ENCODE results near the gene CSTPP1. TPM values are rescaled to one million over a fixed set of nuclear protein-coding genes. Genes with fewer than 3 reads are reported as not detected.

CSTPP1 gene
- total and polyA plus RNA-seq, 2 donors (not counting 1 experiment from before 2014, with no cell fraction given): 11.5 to 29.0 TPM

DNA sequence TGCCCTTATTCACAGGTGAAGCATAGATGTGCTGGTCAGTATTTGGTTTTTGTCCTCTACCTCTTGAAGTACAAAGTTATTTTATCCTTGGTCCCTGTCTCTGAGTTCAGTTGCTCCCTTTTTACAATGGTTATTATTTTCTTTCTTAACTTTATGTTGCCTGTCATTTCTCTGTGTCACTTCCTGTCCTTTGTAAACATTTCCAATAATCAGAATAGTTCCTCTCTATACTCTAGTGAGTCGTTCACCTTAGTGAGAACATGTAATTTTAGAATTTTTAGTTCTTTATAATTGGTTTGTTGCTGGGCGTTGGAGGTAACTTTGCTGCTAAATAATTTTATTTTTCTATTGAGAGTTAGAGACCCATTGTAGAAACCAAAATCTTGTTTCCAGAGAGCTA, 16.0 kb downstream of the CSTPP1 start:
- no peaks in the 10 kb centered on the region for H3K9me3 ChIP-seq (ENCODE audit: control extremely low read depth in 1 of 3, control insufficient read depth in 2 of 3, insufficient read depth in 1 of 3, low read length in 2 of 3)
- H3K9ac ChIP-seq (ENCODE audit: low read length): no peak overlapping the region
- H2AFZ ChIP-seq (ENCODE audit: insufficient read depth, low read depth, low read length, poor library complexity, severe bottlenecking): no peak overlapping the region
- no peaks in the 10 kb centered on the region for H3K27me3 Mint-ChIP-seq
- intact Hi-C loops (cut with micrococcal nuclease): no loop called here
- ATAC-seq (ENCODE audit: low read depth) (no peak), DNase-seq (no peak)
- POLR2A ChIA-PET: no interaction called here
- H3K4me2 ChIP-seq (replicated peaks; ENCODE audit: low read depth, low read length, poor library complexity, severe bottlenecking): no peak overlapping the region
- peaks cover 0 to 2% of the 10 kb centered on the region in 2 experiments for H3K36me3 ChIP-seq (replicated peaks in 1 of 2; ENCODE audit: control extremely low read depth in 1 of 2, control insufficient read depth in 1 of 2, extremely low read depth in 1 of 2, insufficient read depth in 2 of 2, low read length in 1 of 2)
- no peaks in the 10 kb centered on the region for H3K4me1 ChIP-seq (ENCODE audit: control insufficient read depth in 2 of 2, insufficient read depth in 2 of 2, low read length in 2 of 2)
- H4K20me1 ChIP-seq (ENCODE audit: control insufficient read depth, insufficient read depth, low read length, poor library complexity, severe bottlenecking): no peaks in the 10 kb centered on the region
- WGBS (ENCODE audit: insufficient coverage): no CpG with 5 or more reads among the region's 2 CpGs
- no peaks in the 10 kb centered on the region for H3K9me3 Mint-ChIP-seq (ENCODE audit: insufficient read depth)
- CTCF ChIA-PET: no interaction called here
- no peak overlapping the region for H3K27ac Mint-ChIP-seq
- peaks cover 2% of the 10 kb centered on the region for H3K4me1 Mint-ChIP-seq
- H3K79me2 ChIP-seq (ENCODE audit: control insufficient read depth, insufficient read depth, low read length): no peaks in the 10 kb centered on the region
- no peak overlapping the region for H3K27ac ChIP-seq (ENCODE audit: low read length in 2 of 2)
- H3K27me3 ChIP-seq (replicated peaks in 1 of 4; ENCODE audit: control extremely low read depth in 1 of 4, control insufficient read depth in 3 of 4, insufficient read depth in 4 of 4, low read length in 3 of 4): no peaks in the 10 kb centered on the region
- H3K4me3 Mint-ChIP-seq: no peak overlapping the region
- H3K4me3 ChIP-seq (ENCODE audit: control extremely low read depth in 1 of 5, extremely low read depth in 1 of 5, insufficient read depth in 1 of 5, low read depth in 2 of 5, low read length in 4 of 5): no peak overlapping the region
- TF ChIP-seq, protein P1, sequence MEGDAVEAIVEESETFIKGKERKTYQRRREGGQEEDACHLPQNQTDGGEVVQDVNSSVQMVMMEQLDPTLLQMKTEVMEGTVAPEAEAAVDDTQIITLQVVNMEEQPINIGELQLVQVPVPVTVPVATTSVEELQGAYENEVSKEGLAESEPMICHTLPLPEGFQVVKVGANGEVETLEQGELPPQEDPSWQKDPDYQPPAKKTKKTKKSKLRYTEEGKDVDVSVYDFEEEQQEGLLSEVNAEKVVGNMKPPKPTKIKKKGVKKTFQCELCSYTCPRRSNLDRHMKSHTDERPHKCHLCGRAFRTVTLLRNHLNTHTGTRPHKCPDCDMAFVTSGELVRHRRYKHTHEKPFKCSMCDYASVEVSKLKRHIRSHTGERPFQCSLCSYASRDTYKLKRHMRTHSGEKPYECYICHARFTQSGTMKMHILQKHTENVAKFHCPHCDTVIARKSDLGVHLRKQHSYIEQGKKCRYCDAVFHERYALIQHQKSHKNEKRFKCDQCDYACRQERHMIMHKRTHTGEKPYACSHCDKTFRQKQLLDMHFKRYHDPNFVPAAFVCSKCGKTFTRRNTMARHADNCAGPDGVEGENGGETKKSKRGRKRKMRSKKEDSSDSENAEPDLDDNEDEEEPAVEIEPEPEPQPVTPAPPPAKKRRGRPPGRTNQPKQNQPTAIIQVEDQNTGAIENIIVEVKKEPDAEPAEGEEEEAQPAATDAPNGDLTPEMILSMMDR (IDR thresholded peaks at IDR 0.05): no peak
- no peak for TF ChIP-seq EZH2 (IDR thresholded peaks at IDR 0.05; ENCODE audit: borderline replicate concordance, insufficient read depth, low read depth, low read length, poor library complexity, severe bottlenecking)

DNA sequence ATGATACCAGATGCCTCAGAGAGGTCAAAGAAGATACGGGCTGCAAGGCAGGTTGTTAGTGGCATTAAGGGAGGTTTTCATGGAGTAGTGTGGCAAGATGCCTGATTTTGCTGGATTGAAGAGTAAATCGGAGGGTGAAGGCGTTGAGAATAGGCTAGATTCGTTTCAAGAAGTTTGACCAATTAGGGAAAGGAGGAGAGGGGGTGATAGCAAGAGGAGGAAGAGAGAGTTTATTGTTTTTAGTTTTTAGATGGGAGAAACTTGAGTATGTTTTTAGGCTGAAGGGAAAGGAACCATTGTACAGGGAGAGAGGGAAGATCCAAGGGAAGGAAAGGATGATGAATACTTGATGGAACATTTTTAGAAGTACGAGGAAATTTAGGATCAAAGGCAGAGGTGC, 16.5 kb downstream of the CSTPP1 start:
- Histone ChIP-seq H3K27me3 (replicated peaks in 1 of 4; ENCODE audit: control extremely low read depth in 1 of 4, control insufficient read depth in 3 of 4, insufficient read depth in 4 of 4, low read length in 3 of 4) (no peaks in the 10 kb centered on the region), H3K4me3 (ENCODE audit: control extremely low read depth in 1 of 5, extremely low read depth in 1 of 5, insufficient read depth in 1 of 5, low read depth in 2 of 5, low read length in 4 of 5) (no peak overlapping the region), H3K79me2 (ENCODE audit: control insufficient read depth, insufficient read depth, low read length) (no peaks in the 10 kb centered on the region), H3K9me3 (ENCODE audit: control extremely low read depth in 1 of 3, control insufficient read depth in 2 of 3, insufficient read depth in 1 of 3, low read length in 2 of 3) (no peaks in the 10 kb centered on the region), H3K27ac (ENCODE audit: low read length in 2 of 2) (no peak overlapping the region), H4K20me1 (ENCODE audit: control insufficient read depth, insufficient read depth, low read length, poor library complexity, severe bottlenecking) (no peaks in the 10 kb centered on the region), H2AFZ (ENCODE audit: insufficient read depth, low read depth, low read length, poor library complexity, severe bottlenecking) (no peak overlapping the region), H3K4me1 (ENCODE audit: control insufficient read depth in 2 of 2, insufficient read depth in 2 of 2, low read length in 2 of 2) (no peaks in the 10 kb centered on the region), H3K36me3 (replicated peaks in 1 of 2; ENCODE audit: control extremely low read depth in 1 of 2, control insufficient read depth in 1 of 2, extremely low read depth in 1 of 2, insufficient read depth in 2 of 2, low read length in 1 of 2) (peaks cover 0 to 2% of the 10 kb centered on the region in 2 experiments), H3K4me2 (replicated peaks; ENCODE audit: low read depth, low read length, poor library complexity, severe bottlenecking) (no peak overlapping the region), H3K9ac (ENCODE audit: low read length) (no peak overlapping the region)
- POLR2A ChIA-PET: no interaction called here
- H3K27me3 Mint-ChIP-seq: no peaks in the 10 kb centered on the region
- CTCF ChIA-PET: no interaction called here
- WGBS (ENCODE audit: insufficient coverage): 95% methylated on average over 5 of the region's 5 CpGs
- intact Hi-C loops (cut with micrococcal nuclease): no loop called here
- ATAC-seq (ENCODE audit: low read depth): no peak
- no peaks in the 10 kb centered on the region for H3K9me3 Mint-ChIP-seq (ENCODE audit: insufficient read depth)
- peaks cover 2% of the 10 kb centered on the region for H3K4me1 Mint-ChIP-seq
- no peak for TF ChIP-seq EZH2 (IDR thresholded peaks at IDR 0.05; ENCODE audit: borderline replicate concordance, insufficient read depth, low read depth, low read length, poor library complexity, severe bottlenecking)
- TF ChIP-seq, protein P1 (IDR thresholded peaks at IDR 0.05): no peak
- no peak for DNase-seq
- H3K4me3 Mint-ChIP-seq: no peak overlapping the region
- H3K27ac Mint-ChIP-seq: no peak overlapping the region
